Breast epithelium (tissue), 4 donors: ENCODE results near the gene DESI1. TPM values are rescaled to one million over a fixed set of nuclear protein-coding genes. Genes with fewer than 3 reads are reported as not detected.

Experiments used
- DNase-seq, 2 donors: peaks; one replicate each; pipeline ENCODE4 v3.0.0-alpha.2; 2019; ENCODE audit warnings: low spot score in 2 of 2
- H3K27ac ChIP-seq, 2 donors: fragments of 200-600 bp; sonication (generic) in 1 of 2; one replicate each; pipeline ENCODE4 v1.5.1; 2016 to 2019; ENCODE audit warnings: mild to moderate bottlenecking in 1 of 2
- H3K27me3 ChIP-seq, 2 donors: fragments of 200-600 bp; sonication (generic) in 1 of 2; one replicate each; pipeline versions ENCODE4 v1.5.1 to v1.6.0; 2017 to 2019; ENCODE audit warnings: control low read depth in 1 of 2, mild to moderate bottlenecking in 1 of 2
- H3K36me3 ChIP-seq: fragments of 200-600 bp; one replicate; pipeline ENCODE4 v1.5.1; 2019
- H3K4me1 ChIP-seq, 2 donors: fragments of 200-600 bp; sonication (generic); one replicate each; pipeline ENCODE4 v1.5.1; 2016 to 2019; ENCODE audit warnings: control low read depth in 1 of 2
- H3K4me3 ChIP-seq, 3 donors: fragments of 200-600 bp; sonication (generic); 1 replicate in 2 of 3; 2 replicates in 1 of 3; pipeline ENCODE4 v1.5.1; 2016 to 2019; ENCODE audit warnings: mild to moderate bottlenecking in 3 of 3, moderate library complexity in 2 of 3
- H3K9me3 ChIP-seq, 2 donors: fragments of 200-600 bp; sonication (generic) in 1 of 2; one replicate each; pipeline ENCODE4 v1.5.1; 2016 to 2019; ENCODE audit warnings: control low read depth in 1 of 2
- CTCF ChIP-seq, 3 donors: fragments of 450-650 bp; IDR thresholded peaks; one replicate each; pipeline ENCODE4 v1.5.1; 2016 to 2017; ENCODE audit warnings: antibody characterized with exemption in 3 of 3, mild to moderate bottlenecking in 3 of 3, moderate library complexity in 3 of 3
- POLR2A ChIP-seq: fragments of 450-650 bp; IDR thresholded peaks from one replicate; pipeline ENCODE4 v1.6.1; 2016; ENCODE audit warnings: antibody characterized with exemption, mild to moderate bottlenecking, moderate library complexity
- POLR2AphosphoS5 ChIP-seq, 3 donors: sonication (generic); formaldehyde crosslinking; IDR thresholded peaks; one replicate each; pipeline ENCODE4 v1.6.1; 2017; ENCODE audit warnings: antibody characterized with exemption in 3 of 3
- intact Hi-C: fragments of 100-400 bp; cut with DNase I; formaldehyde crosslinking; loops from one replicate; pipeline ENCODE4 v1.15.1; 2023; ENCODE audit warnings: low total_unique reads
- total RNA-seq, 3 donors: library from RNA; depleted of rRNA; stranded (reverse); fragments of >200 nt; gene quantifications; one replicate each; pipeline ENCODE4 v1.1.0, GENCODE V29; 2016

DESI1 gene
- total RNA-seq, 3 donors from 2014 or later: 17.0 to 23.5 (median 21.0) TPM

- peaks cover 3 to 12% of the 10 kb centered on the region in 2 donors for H3K4me1 ChIP-seq
- no peaks in the 10 kb centered on the region for H3K36me3 ChIP-seq
- no peaks in the 10 kb centered on the region for H3K27me3 ChIP-seq
- peak overlapping the region; percentile 88 to 97 (median 89) for H3K4me3 ChIP-seq
- H3K27ac ChIP-seq: peak overlapping the region; percentile 98 to 99
- intact Hi-C loops: loop anchor here (2.0 kb wide), 1 partner anchor 67 kb away; no protein-coding TSS in a partner anchor
- DNase-seq: peak in 1 of 2 donors; percentile 36
- TF ChIP-seq POLR2AphosphoS5 (IDR thresholded peaks at IDR 0.05) (no peak), CTCF (IDR thresholded peaks at IDR 0.05) (no peak), POLR2A (no peak)
- no peaks in the 10 kb centered on the region for H3K9me3 ChIP-seq
These were observed 759 bp downstream of the DESI1 start for GRCh38 chr22:41619979-41620588.

- H3K27me3 ChIP-seq: no peaks in the 10 kb centered on the region
- H3K36me3 ChIP-seq: no peaks in the 10 kb centered on the region
- no peak overlapping the region for H3K27ac ChIP-seq
- no peaks in the 10 kb centered on the region for H3K4me1 ChIP-seq
- DNase-seq: no peak
- TF ChIP-seq POLR2AphosphoS5 (IDR thresholded peaks at IDR 0.05) (no peak), POLR2A (no peak), CTCF (IDR thresholded peaks at IDR 0.05) (no peak)
- H3K9me3 ChIP-seq: no peaks in the 10 kb centered on the region
- no peak overlapping the region for H3K4me3 ChIP-seq
- intact Hi-C loops: no loop called here
These were observed 7.4 kb downstream of the DESI1 start for GRCh38 chr22:41613456-41613855.

- DNase-seq: no peak
- Histone ChIP-seq H3K36me3 (no peaks in the 10 kb centered on the region), H3K9me3 (no peaks in the 10 kb centered on the region), H3K4me1 (no peaks in the 10 kb centered on the region), H3K27ac (no peak overlapping the region), H3K27me3 (no peaks in the 10 kb centered on the region), H3K4me3 (no peak overlapping the region)
- intact Hi-C loops: no loop called here
- TF ChIP-seq POLR2AphosphoS5 (IDR thresholded peaks at IDR 0.05) (no peak), POLR2A (no peak), CTCF (IDR thresholded peaks at IDR 0.05) (no peak)
These were observed 8.1 kb downstream of the DESI1 start for GRCh38 chr22:41612603-41613306.

- no peaks in the 10 kb centered on the region for H3K36me3 ChIP-seq
- no peaks in the 10 kb centered on the region for H3K27me3 ChIP-seq
- no peak for DNase-seq
- H3K9me3 ChIP-seq: no peaks in the 10 kb centered on the region
- no peak overlapping the region for H3K4me3 ChIP-seq
- H3K4me1 ChIP-seq: no peaks in the 10 kb centered on the region
- TF ChIP-seq POLR2A (no peak), CTCF (IDR thresholded peaks at IDR 0.05) (no peak), POLR2AphosphoS5 (IDR thresholded peaks at IDR 0.05) (no peak)
- intact Hi-C loops: no loop called here
- H3K27ac ChIP-seq: no peak overlapping the region
These were observed 12.5 kb downstream of the DESI1 start for GRCh38 chr22:41608386-41608785.

- TF ChIP-seq POLR2AphosphoS5 (IDR thresholded peaks at IDR 0.05): no peak
- TF ChIP-seq POLR2A: no peak
- TF ChIP-seq CTCF (IDR thresholded peaks at IDR 0.05): no peak
These were observed 16.9 kb downstream of the DESI1 start for GRCh38 chr22:41603873-41604332.

More at GRCh38 chr22:41603873-41604332, 16.9 kb downstream of the DESI1 start:
- Histone ChIP-seq H3K27ac (no peak overlapping the region), H3K27me3 (no peaks in the 10 kb centered on the region), H3K4me1 (no peaks in the 10 kb centered on the region), H3K36me3 (no peaks in the 10 kb centered on the region), H3K9me3 (no peaks in the 10 kb centered on the region), H3K4me3 (no peak overlapping the region)
- no peak for DNase-seq
- intact Hi-C loops: no loop called here
